Renal cortical epithelial cell (primary cell): ENCODE results near the gene NPHP4. TPM values are rescaled to one million over a fixed set of nuclear protein-coding genes. Genes with fewer than 3 reads are reported as not detected.

Experiments used
- DNase-seq: peaks from one replicate; pipeline ENCODE4 v3.0.0-alpha.2; 2011; ENCODE audit warnings: low read depth
- total RNA-seq: library from RNA; depleted of rRNA; stranded (reverse); fragments of >200 nt; gene quantifications from 2 replicates; pipeline ENCODE4 v1.2.3, GENCODE V29; 2014

NPHP4 gene
- total RNA-seq, 1 donor from 2014 or later, result 14.3 TPM

DNA sequence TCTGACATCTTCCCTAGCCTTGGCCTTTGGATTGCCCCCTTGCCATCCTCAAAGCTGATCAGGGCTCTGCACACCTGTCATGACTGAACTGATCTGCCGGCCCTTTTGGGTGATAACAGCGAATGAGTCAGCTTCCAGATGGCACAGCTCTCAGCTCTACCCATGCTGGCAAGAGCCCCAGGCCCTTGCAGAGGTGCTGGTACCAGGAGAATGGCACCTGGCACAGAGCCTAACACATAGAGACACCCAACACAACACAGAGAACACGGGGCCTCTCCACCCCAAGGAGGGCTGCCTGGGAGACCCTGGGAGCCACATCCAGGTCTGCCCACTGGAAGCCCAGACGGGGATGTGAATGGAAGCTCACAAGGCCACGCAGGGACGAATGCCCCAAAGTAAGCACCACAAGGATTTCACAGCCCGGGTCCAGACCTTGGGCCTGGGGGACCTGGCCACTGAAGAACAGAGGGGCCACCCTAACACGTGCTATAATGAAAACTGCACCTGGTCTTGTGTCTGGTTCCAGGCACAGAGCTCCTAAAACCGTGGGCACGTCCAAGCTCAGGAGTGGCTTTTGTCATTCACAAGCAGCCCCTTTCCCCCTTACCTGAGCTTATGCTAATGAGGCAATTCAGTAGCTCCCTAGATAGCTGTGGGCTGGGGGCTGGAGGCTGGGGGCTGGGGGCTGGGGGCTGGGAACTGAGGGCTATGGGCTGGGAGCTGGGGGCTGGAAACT is 160.5 kb downstream of the NPHP4 start:
- DNase-seq, result no peak

- DNase-seq, result no peak
Observed at GRCh38 chr1:5830771-5831599, 161.2 kb downstream of the NPHP4 start.

- no peak for DNase-seq
Observed at GRCh38 chr1:5829414-5829813, 162.8 kb downstream of the NPHP4 start.

DNA sequence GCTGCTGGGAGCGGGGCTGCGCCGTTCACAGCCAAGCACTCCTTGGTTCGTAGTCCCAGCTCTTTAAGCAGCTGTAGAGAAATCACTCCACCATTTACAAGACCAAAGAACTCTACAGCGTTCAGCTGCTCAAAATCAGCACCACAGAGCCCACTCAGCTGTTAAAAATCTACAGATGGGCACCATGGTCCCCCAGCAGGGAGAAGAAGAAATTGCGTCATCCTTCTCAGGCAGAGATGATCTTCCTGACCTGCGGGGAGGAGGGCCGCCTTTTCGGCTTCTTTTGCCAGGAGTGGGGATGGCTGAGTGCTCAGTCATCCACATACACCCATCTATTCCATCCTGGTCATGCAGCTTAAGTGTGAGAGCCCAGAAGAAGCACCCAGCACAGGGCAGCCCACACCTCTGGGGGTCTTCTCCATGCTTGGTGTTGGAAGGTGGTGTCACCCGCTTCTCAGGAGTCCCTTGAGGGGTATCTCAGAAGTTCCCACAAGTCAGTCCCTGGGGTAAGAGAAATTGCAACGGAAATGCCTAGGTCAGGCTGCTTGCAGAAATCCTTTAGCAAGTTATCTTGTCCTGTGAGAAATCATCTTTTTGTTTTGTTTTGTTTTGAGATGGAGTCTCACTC is 163.8 kb downstream of the NPHP4 start:
- DNase-seq, result no peak

GRCh38 chr1:5827516-5827915 is 164.7 kb downstream of the NPHP4 start:
- DNase-seq, result no peak

GRCh38 chr1:5826601-5827000 is 165.6 kb downstream of the NPHP4 start:
- no peak for DNase-seq

DNA sequence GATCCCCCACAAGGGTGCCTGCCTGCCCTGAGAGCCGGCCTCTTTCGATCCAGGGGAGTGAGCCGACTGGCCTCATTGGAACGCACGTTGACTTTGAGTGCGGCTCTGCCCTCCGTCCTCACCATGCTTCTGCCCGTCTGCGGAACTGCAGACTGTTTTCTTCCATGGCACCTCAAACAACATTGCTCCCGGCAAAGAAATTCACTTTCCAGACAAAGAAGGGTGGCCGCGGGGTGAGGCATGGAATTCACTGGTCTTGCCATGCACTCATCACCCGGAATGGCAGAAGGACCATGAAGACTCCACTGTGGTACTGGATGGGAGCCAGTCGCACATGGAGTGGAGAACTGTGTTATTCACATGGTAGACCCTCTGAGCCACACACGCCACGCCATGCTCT is 169.5 kb downstream of the NPHP4 start:
- DNase-seq, result no peak

DNA sequence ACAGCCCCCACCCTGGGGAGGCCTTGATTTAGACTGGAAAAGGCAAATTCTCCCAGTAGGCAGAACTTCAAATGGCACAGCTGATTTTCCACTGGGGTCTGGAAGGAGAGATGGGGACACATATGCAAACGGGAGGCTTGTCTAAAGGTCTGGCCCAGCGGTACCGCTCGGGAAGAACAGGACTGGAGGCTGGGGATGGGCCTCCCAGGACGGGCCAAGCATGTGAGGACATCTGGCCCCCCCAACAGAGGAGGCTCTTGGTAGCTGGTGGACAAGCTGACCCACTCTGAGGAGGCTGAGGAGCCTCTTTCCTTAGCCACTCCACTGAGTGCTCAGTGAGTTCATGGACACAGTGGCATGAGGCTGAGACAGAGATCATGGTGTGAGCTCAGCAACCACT is 170.0 kb downstream of the NPHP4 start:
- no peak for DNase-seq

GRCh38 chr1:5821540-5822176 is 170.6 kb downstream of the NPHP4 start:
- no peak for DNase-seq

DNA sequence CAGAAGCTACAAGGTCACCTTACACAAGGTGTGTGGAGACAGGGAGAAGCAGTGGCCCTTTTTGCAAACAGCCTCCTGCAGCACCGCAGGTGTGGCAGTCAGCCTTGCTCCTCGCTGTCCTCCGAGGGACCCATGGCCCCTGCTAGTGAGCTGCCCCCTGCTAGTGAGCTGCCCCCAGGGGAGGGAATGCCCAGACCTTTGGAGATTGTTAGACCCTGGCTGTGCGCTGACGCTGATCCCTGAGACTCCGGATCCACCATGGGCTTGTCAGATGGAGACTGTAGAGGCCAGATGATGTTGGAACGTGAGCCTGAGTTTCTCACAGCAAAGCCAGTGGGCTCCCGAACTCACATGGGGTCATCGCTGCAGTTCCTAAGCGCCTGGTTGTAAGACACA is 172.2 kb downstream of the NPHP4 start:
- DNase-seq, result no peak

DNA sequence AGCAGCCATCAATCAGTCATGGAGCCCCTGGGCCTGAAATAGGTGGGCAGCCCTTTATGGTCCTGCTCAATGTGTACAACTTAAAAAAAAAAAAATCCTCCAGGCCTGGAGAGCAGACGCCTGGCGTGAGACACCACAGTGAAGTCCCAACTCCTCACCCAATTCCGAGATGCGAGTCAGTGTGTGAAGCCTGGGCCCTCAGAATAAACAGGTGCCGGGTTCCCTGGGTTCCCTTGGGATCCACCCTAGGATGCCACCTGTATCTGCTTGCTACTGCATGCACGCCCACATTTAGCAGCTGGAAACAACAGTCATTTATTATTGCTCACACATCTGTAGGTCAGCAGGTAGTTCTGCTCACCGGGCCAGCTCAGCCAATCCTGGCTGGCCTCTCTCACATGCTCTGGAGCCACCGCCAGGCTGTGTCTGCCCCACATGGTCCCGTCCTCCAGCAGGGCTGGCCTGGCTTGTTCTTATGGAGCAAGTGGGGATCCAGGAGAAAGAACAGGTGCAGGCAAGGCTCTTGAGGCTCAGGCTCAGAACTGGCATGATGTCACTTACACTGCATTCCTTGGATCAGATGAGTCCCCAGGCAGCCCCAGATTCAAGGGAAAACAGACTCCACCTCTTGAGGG is 172.7 kb downstream of the NPHP4 start:
- no peak for DNase-seq

- no peak for DNase-seq
Observed at GRCh38 chr1:5818755-5819154, 173.5 kb downstream of the NPHP4 start.

DNA sequence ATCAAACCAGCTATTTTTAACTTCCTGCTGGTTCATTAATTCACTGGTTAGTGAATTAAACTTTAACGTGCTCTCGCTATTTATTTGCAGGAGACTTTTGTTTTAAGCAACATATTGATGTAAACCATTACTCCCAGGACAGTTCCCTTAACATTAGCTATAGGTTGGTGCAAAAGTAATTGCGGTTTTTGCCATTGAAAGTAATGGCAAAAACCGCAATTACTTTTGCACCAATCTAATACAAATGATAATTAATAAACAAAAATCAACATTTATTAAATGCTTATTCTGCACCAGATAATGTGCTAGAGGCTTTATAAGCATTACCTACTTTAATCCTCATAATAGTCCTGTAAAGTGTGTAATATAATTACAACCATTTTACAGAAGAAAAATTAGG is 176.5 kb downstream of the NPHP4 start:
- no peak for DNase-seq

- DNase-seq, result no peak
Observed at GRCh38 chr1:5815211-5815610, 177.0 kb downstream of the NPHP4 start.

GRCh38 chr1:5814046-5814619 is 178.1 kb downstream of the NPHP4 start:
- DNase-seq, result no peak

DNA sequence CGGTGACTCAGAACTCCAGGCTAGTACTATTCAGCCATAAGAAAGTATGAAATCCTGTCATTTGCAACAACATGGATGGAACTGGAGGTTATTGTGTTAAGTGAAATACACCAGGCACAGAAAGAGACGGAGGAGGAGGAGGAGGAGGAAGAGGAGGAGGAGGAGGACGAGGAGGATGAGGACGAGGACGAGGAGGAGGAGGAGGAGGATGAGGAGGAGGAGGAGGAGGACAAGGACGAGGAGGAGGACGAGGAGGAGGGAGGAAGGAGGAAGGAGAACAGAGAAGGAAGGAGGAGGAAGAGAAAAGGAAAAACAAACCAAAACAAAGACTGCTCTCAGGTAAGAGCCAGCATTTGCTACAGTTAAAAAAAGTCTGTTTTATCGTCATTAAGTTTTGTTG is 178.7 kb downstream of the NPHP4 start:
- DNase-seq, result no peak

Other genes starting within 250 kb of the NPHP4 start
- gene KCNAB2, start 53.5 kb upstream of the NPHP4 start, total RNA-seq, result 0.69 and 2.3 TPM in 2 replicates
- gene CHD5, start 187.9 kb upstream of the NPHP4 start, total RNA-seq, result 1.2 TPM in 1 of 2 replicates, not detected in the other
- 160 and 174 TPM in 2 replicates for gene RPL22, start 207.2 kb upstream of the NPHP4 start, total RNA-seq
- gene RNF207, start 213.7 kb upstream of the NPHP4 start, total RNA-seq, result 23.8 and 53.5 TPM in 2 replicates
- gene ICMT, start 243.5 kb upstream of the NPHP4 start, total RNA-seq, result 81.1 and 107 TPM in 2 replicates